Measurements from ENCODE around the gene PRPF19. TPM values are rescaled to one million over a fixed set of nuclear protein-coding genes. Genes with fewer than 3 reads are reported as not detected.

Gene PRPF19
- total RNA-seq, 1 donor from 2014 or later = 34.5 TPM

Other genes starting within 250 kb of the PRPF19 start
- gene MS4A8, start 207.0 kb downstream of the PRPF19 start, total RNA-seq (ENCODE audit: low replicate concordance) = not detected in 2 replicates
- gene MS4A18, start 181.9 kb downstream of the PRPF19 start, total RNA-seq (ENCODE audit: low replicate concordance) = not detected in 2 replicates
- 0.09 TPM in 1 of 2 replicates, not detected in the other for gene MS4A15, start 149.7 kb downstream of the PRPF19 start, total RNA-seq (ENCODE audit: low replicate concordance)
- not detected in 2 replicates for gene MS4A10, start 121.3 kb downstream of the PRPF19 start, total RNA-seq (ENCODE audit: low replicate concordance)
- 3.3 and 9.5 TPM in 2 replicates for gene CCDC86, start 64.5 kb downstream of the PRPF19 start, total RNA-seq (ENCODE audit: low replicate concordance)
- 0.06 TPM in 1 of 2 replicates, not detected in the other for gene PTGDR2, start 50.6 kb downstream of the PRPF19 start, total RNA-seq (ENCODE audit: low replicate concordance)
- not detected in 2 replicates for gene ZP1, start 39.0 kb downstream of the PRPF19 start, total RNA-seq (ENCODE audit: low replicate concordance)
- 22.4 and 23.6 TPM in 2 replicates for gene TMEM109, start 7.6 kb upstream of the PRPF19 start, total RNA-seq (ENCODE audit: low replicate concordance)
- 34.0 and 77.2 TPM in 2 replicates for gene TMEM132A, start 17.9 kb upstream of the PRPF19 start, total RNA-seq (ENCODE audit: low replicate concordance)
- 1.4 and 3.3 TPM in 2 replicates for gene SLC15A3, start 45.6 kb upstream of the PRPF19 start, total RNA-seq (ENCODE audit: low replicate concordance)
- gene CD6, start 65.1 kb upstream of the PRPF19 start, total RNA-seq (ENCODE audit: low replicate concordance) = not detected in 2 replicates
- gene CD5, start 195.9 kb upstream of the PRPF19 start, total RNA-seq (ENCODE audit: low replicate concordance) = not detected in 2 replicates

All from neural progenitor cell (in vitro differentiated cells).